ENCODE measurements around the gene ASAP3.

Gene ASAP3

GRCh38 chr1:23481026-23481597 is 2.9 kb downstream of the ASAP3 start:
- H3K27ac ChIP-seq, result no peak overlapping the region
- TF ChIP-seq ZFX (IDR thresholded peaks at IDR 0.05; ENCODE audit: borderline replicate concordance), result no peak
- no peak for TF ChIP-seq CTCF (IDR thresholded peaks at IDR 0.05)

GRCh38 chr1:23480187-23481025 is 3.6 kb downstream of the ASAP3 start:
- peak overlapping the region; percentile 79; the same call in 1 of the 2 replicates for H3K27ac ChIP-seq
- TF ChIP-seq ZFX (IDR thresholded peaks at IDR 0.05; ENCODE audit: borderline replicate concordance) (no peak), CTCF (IDR thresholded peaks at IDR 0.05) (no peak)

- H3K27ac ChIP-seq, result peak overlapping the region; percentile 79
- TF ChIP-seq CTCF (IDR thresholded peaks at IDR 0.05), result no peak
- no peak for TF ChIP-seq ZFX (IDR thresholded peaks at IDR 0.05; ENCODE audit: borderline replicate concordance)
These were observed 4.4 kb downstream of the ASAP3 start for GRCh38 chr1:23479666-23479941.

GRCh38 chr1:23478896-23479665 is 4.9 kb downstream of the ASAP3 start:
- H3K27ac ChIP-seq, result peak overlapping the region; percentile 79
- no peak for TF ChIP-seq ZFX (IDR thresholded peaks at IDR 0.05; ENCODE audit: borderline replicate concordance)
- no peak for TF ChIP-seq CTCF (IDR thresholded peaks at IDR 0.05)

- H3K27ac ChIP-seq, result peak overlapping the region; percentile 79
- TF ChIP-seq ZFX (IDR thresholded peaks at IDR 0.05; ENCODE audit: borderline replicate concordance), result no peak
- no peak for TF ChIP-seq CTCF (IDR thresholded peaks at IDR 0.05)
These were observed 6.4 kb downstream of the ASAP3 start for GRCh38 chr1:23477359-23478144.

DNA sequence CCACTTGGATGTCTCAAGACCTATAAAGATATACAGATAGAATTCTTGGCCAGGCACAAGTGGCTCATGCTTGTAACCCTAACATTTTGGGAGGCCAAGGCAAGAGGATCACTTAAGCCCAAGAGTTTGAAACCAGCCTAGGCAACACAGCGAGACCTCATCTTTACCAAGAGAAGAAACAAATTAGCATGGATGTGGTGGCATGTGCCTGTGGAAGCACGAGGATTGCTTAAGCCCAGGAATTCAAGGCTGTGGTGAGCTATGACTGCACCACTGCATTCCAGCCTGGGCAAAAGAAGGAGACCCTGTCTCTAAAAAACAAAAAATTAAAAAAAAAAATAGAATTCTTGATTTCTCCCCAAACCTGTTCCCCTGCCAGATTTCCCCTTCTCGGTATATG is 8.3 kb downstream of the ASAP3 start:
- peak overlapping the region; percentile 46 for H3K27ac ChIP-seq
- TF ChIP-seq ZFX (IDR thresholded peaks at IDR 0.05; ENCODE audit: borderline replicate concordance), result no peak
- no peak for TF ChIP-seq CTCF (IDR thresholded peaks at IDR 0.05)
